HepG2 (cell line): ENCODE results near the gene PSMC3IP. TPM values are rescaled to one million over a fixed set of nuclear protein-coding genes. Genes with fewer than 3 reads are reported as not detected.

Experiments
- BATF2 ChIP-seq: sonication (generic); formaldehyde crosslinking; IDR thresholded peaks from 2 replicates; pipeline ENCODE4 v1.8.0; 2022; ENCODE audit warnings: mild to moderate bottlenecking, missing genetic modification reagents, moderate library complexity
- DNMT1 ChIP-seq: sonication (generic); formaldehyde crosslinking; IDR thresholded peaks from 2 replicates; pipeline ENCODE4 v1.5.1; 2020; ENCODE audit warnings: mild to moderate bottlenecking, missing genetic modification reagents
- KAT8 ChIP-seq: IDR thresholded peaks from 2 replicates; pipeline ENCODE4 v1.6.1; 2016; ENCODE audit warnings: missing genetic modification reagents, missing compliant biosample characterization
- KLF6 ChIP-seq: IDR thresholded peaks from 2 replicates; pipeline ENCODE4 v1.8.0; 2016; ENCODE audit warnings: missing biosample characterization, missing genetic modification reagents
- PHF21A ChIP-seq: sonication (generic); formaldehyde crosslinking; IDR thresholded peaks from 2 replicates; pipeline ENCODE4 v1.5.0; 2020; ENCODE audit warnings: mild to moderate bottlenecking, missing genetic modification reagents
- PRDM10 ChIP-seq: sonication (generic); formaldehyde crosslinking; IDR thresholded peaks from 2 replicates; pipeline ENCODE4 v1.4.0; 2020; ENCODE audit warnings: low read depth, missing genetic modification reagents
- SALL2 ChIP-seq: sonication (generic); formaldehyde crosslinking; IDR thresholded peaks from 2 replicates; pipeline ENCODE4 v1.8.1; 2023; ENCODE audit warnings: mild to moderate bottlenecking, missing genetic modification reagents, inconsistent platforms
- SP2 ChIP-seq: sonication (generic); formaldehyde crosslinking; IDR thresholded peaks from 2 replicates; pipeline ENCODE4 v1.5.1; 2020; ENCODE audit warnings: mild to moderate bottlenecking, missing genetic modification reagents
- TAF15 ChIP-seq: fragments of 200-400 bp; formaldehyde crosslinking; IDR thresholded peaks from one replicate; pipeline ENCODE4 v1.6.1; 2018; ENCODE audit warnings: mild to moderate bottlenecking, low read depth, low read length; ENCODE audit not compliant: poor library complexity, severe bottlenecking
- ZHX1 ChIP-seq: sonication (generic); formaldehyde crosslinking; IDR thresholded peaks from 2 replicates; pipeline ENCODE4 v1.8.1; 2022; ENCODE audit warnings: low read depth, mild to moderate bottlenecking, missing genetic modification reagents
- ZNF496 ChIP-seq: sonication (generic); formaldehyde crosslinking; IDR thresholded peaks from 2 replicates; pipeline ENCODE4 v1.8.1; 2023; ENCODE audit warnings: mild to moderate bottlenecking, moderate library complexity, missing genetic modification reagents; ENCODE audit not compliant: insufficient replicate concordance
- ZNF558 ChIP-seq: sonication (generic); formaldehyde crosslinking; IDR thresholded peaks from 2 replicates; pipeline ENCODE4 v1.9.0; 2022; ENCODE audit warnings: mild to moderate bottlenecking, missing genetic modification reagents, borderline replicate concordance
- ZNF562 ChIP-seq: sonication (generic); formaldehyde crosslinking; IDR thresholded peaks from 2 replicates; pipeline ENCODE4 v1.8.0; 2022; ENCODE audit warnings: missing genetic modification reagents, borderline replicate concordance
- ZNF616 ChIP-seq: sonication (generic); formaldehyde crosslinking; IDR thresholded peaks from 2 replicates; pipeline ENCODE4 v1.5.0; 2020; ENCODE audit warnings: low read depth, mild to moderate bottlenecking, missing genetic modification reagents
- ZXDC ChIP-seq: sonication (generic); formaldehyde crosslinking; IDR thresholded peaks from 2 replicates; pipeline ENCODE4 v1.5.0; 2020; ENCODE audit warnings: mild to moderate bottlenecking, missing genetic modification reagents
- polyA plus RNA-seq, 8 experiments: library from polyadenylated mRNA; depleted of rRNA in 3 of 8; stranded (reverse) in 7 of 8; unstranded in 1 of 8; fragments of >200 nt; fragmentation: Illumina TruSeq in 4 of 8; extraction: Trizol in 4 of 8; gene quantifications; 2 replicates each; pipeline versions ENCODE4 v1.2.1 to v1.2.3, GENCODE V29; 2011 to 2016; ENCODE audit warnings: low read depth in 4 of 8, missing spikeins in 1 of 8, mixed read lengths in 1 of 8; ENCODE audit not compliant: insufficient read depth in 1 of 8
- total RNA-seq, 5 experiments: library from RNA; depleted of rRNA; stranded (reverse); fragments of >200 nt; fragmentation: Illumina TruSeq; extraction: Trizol; gene quantifications; 2 replicates each; pipeline ENCODE4 v1.2.3, GENCODE V29; 2016; ENCODE audit warnings: low read depth in 1 of 5

PSMC3IP gene
- total and polyA plus RNA-seq, 2 of the 13 experiments (the other 11 are each of a cell fraction or from before 2014, with no cell fraction given): 6.5 to 22.4 TPM

- 0 out of 2 replicates have a peak, but pooled peaks have one; percentile 27 for TF ChIP-seq PRDM10 (CRISPR knock-in tag)
- TF ChIP-seq KAT8 (CRISPR knock-in tag): no peak
- no peak for TF ChIP-seq PHF21A
- TF ChIP-seq BATF2 (CRISPR knock-in tag): no peak
- no peak for TF ChIP-seq ZNF558
- TF ChIP-seq SALL2: no peak
- TF ChIP-seq KLF6 (CRISPR knock-in tag): no peak
- no peak for TF ChIP-seq ZNF496 (CRISPR knock-in tag)
- 0 out of 2 replicates have a peak, but pooled peaks have one; percentile 26 for TF ChIP-seq DNMT1
- no peak for TF ChIP-seq ZHX1 (CRISPR knock-in tag)
- 0 out of 2 replicates have a peak, but pooled peaks have one; percentile 47 for TF ChIP-seq ZXDC
- TF ChIP-seq ZNF616 (CRISPR knock-in tag): no peak
- TF ChIP-seq SP2: no peak
- no peak for TF ChIP-seq ZNF562 (CRISPR knock-in tag)
- TF ChIP-seq TAF15: no peak
- TF ChIP-seq, all 625 proteins: peak for 10
Measured at GRCh38 chr17:42577140-42577531, 393 bp downstream of the PSMC3IP start (continued).
